GM12801 (cell line): ENCODE data around the gene ATG101.

ENCODE experiments used
- TF ChIP-seq, protein P1 (sequence below): IDR thresholded peaks from one replicate; pipeline ENCODE4 v1.5.1; 2011; ENCODE audit warnings: control low read depth; ENCODE audit not compliant: insufficient read length; ENCODE audit errors: extremely low read depth

Gene ATG101

DNA sequence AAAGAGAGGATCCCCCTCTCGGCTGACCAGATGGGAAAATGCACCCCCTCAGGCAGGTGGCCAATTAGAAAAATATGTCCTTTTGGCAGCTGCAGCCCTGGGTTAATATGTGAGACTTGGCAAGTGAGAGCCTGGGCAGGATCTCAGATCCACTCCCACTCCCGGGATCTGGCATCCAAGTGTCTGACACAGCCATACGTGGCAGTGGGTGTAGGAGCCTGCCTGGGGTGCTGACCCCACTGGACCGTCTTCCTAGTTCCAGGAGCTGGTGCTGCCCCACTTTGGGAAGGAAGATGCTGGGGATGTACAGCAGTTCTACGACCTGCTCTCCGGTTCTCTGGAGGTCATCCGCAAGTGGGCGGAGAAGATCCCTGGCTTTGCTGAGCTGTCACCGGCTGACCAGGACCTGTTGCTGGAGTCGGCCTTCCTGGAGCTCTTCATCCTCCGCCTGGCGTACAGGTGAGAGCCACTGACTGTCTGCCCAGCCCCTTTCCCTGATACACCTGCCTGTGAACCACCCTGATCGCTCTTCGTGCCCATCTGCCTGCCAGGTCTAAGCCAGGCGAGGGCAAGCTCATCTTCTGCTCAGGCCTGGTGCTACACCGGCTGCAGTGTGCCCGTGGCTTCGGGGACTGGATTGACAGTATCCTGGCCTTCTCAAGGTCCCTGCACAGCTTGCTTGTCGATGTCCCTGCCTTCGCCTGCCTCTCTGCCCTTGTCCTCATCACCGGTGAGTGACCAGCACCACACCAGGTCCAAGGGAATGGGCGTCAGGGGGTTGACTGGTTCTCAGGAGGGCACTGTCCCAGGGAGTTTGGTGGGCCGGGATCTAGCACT lies 12.8 kb upstream of the ATG101 start:
- TF ChIP-seq, protein P1, sequence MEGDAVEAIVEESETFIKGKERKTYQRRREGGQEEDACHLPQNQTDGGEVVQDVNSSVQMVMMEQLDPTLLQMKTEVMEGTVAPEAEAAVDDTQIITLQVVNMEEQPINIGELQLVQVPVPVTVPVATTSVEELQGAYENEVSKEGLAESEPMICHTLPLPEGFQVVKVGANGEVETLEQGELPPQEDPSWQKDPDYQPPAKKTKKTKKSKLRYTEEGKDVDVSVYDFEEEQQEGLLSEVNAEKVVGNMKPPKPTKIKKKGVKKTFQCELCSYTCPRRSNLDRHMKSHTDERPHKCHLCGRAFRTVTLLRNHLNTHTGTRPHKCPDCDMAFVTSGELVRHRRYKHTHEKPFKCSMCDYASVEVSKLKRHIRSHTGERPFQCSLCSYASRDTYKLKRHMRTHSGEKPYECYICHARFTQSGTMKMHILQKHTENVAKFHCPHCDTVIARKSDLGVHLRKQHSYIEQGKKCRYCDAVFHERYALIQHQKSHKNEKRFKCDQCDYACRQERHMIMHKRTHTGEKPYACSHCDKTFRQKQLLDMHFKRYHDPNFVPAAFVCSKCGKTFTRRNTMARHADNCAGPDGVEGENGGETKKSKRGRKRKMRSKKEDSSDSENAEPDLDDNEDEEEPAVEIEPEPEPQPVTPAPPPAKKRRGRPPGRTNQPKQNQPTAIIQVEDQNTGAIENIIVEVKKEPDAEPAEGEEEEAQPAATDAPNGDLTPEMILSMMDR, result no peak

DNA sequence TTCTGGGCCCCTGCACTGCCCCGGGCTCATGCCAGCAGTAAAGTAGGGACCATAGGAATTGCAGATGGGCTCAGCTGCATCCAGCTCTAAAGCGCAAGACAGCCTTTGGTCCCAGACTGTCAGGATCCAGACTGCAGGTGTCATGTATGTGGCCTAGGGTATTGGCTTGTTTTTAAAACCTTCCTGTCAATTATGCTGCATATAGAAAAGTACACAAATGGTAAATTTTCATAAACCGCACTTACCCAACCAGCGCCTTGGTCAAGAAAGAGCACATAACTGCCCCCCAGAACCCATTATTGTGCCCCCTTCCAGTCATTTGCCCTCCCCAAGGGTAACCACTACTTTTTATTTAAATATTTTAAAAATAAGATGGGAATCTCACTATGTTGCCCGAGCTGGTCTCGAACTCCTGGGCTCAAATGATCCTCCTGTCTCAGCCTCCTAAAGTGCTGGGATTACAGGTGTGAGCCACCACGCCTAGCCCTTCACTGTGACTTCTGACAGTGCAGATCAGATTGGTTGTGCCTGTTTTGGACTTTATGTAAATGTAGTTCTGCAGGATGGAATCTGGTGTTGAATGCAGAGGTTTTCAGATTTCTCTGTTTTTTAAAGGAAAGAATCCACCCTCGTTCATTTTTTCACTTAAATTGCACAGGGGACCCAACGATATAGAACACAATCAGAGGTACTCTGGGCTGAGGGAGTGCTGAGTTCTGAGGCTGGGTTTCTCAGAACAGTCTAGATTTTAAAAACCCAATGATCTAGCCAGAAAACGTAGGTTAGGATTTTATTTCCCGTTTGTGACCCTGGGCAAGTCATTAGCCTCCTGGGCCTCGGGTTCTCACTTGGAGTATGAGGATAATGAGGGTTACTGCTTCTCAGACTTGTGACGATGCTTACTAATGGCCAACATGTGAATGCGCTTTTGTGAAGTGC lies 11.9 kb upstream of the ATG101 start:
- TF ChIP-seq, protein P1, result no peak

DNA sequence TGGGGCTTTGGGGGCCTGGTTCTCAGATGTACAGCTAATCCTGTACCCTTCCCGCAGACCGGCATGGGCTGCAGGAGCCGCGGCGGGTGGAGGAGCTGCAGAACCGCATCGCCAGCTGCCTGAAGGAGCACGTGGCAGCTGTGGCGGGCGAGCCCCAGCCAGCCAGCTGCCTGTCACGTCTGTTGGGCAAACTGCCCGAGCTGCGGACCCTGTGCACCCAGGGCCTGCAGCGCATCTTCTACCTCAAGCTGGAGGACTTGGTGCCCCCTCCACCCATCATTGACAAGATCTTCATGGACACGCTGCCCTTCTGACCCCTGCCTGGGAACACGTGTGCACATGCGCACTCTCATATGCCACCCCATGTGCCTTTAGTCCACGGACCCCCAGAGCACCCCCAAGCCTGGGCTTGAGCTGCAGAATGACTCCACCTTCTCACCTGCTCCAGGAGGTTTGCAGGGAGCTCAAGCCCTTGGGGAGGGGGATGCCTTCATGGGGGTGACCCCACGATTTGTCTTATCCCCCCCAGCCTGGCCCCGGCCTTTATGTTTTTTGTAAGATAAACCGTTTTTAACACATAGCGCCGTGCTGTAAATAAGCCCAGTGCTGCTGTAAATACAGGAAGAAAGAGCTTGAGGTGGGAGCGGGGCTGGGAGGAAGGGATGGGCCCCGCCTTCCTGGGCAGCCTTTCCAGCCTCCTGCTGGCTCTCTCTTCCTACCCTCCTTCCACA lies 11.0 kb upstream of the ATG101 start:
- TF ChIP-seq, protein P1, result no peak

DNA sequence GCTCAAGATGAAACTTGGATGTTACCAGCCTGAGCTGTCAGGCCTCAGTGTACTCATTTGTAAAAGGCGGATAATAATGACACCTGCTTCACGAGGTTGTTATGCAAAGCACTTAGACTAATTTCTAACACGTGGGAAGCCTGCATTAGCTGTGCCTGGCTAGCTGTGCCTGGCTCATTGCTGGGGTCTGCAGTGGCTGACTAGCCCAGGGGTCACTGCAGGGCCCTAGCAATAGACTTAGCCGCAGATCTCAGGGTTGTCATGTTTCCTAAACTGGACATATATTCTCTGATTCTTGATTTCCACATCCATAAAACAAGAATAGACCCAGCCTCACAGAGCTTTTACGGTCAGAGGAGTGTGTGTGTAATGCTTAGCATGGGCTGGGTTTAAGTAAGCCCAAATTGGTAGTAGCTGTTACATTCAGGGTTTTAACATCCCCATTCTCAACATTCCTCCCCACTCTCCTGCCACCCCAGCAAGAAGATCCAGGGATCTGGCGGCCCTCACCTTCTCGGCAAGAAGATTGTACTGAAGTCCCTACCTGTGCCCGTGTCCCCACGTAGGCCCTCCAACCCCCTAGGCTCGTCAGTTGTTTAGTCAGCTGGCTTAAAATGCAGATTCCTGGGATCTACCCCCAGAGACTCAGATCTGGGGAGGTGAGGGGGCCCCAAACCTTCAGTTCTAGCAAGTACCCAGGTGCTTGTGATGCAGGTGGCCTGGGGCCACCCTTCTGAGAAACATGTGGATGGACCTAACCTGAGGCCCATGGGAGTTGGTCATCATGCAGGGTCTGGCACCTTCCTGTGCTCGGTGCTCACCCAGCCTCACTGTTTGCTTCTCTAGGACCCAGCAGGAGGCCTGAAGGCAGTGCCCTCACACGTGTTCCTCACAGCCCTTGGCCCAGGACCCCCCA lies 9.9 kb upstream of the ATG101 start:
- TF ChIP-seq, protein P1, result no peak

DNA sequence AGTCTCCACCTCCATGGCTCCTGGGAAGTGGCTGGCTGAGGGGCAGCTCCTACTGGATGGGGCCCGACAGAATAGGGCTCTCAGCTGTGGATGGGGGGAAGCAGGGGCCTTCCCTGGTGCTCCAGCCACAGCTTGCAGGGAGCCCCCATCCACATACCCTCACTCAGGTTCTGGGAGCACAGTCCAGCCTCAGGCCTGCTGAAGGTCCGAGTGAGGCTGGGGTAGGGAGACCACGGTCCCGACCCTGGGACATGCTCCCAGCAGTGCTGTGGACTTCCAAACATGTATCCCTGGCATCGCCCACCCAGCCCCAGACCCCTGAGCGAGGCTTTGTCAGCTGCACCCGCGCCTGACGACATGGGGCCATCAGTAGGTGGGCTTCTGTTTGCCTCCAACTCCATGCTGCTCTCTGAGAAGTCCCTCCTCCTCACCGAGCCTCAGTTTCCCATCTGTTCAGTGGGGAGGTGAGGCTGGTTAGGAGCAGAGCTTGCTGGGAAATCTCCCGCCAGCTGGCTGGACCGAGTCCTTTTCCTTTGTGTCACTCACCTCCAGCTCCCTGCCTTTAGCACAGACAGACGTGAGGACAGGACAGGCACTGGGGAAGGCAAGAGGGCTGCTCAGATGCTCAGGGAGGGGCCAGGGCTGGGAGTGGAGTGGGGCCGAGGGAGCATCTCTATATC lies 9.1 kb upstream of the ATG101 start:
- TF ChIP-seq, protein P1, result no peak

DNA sequence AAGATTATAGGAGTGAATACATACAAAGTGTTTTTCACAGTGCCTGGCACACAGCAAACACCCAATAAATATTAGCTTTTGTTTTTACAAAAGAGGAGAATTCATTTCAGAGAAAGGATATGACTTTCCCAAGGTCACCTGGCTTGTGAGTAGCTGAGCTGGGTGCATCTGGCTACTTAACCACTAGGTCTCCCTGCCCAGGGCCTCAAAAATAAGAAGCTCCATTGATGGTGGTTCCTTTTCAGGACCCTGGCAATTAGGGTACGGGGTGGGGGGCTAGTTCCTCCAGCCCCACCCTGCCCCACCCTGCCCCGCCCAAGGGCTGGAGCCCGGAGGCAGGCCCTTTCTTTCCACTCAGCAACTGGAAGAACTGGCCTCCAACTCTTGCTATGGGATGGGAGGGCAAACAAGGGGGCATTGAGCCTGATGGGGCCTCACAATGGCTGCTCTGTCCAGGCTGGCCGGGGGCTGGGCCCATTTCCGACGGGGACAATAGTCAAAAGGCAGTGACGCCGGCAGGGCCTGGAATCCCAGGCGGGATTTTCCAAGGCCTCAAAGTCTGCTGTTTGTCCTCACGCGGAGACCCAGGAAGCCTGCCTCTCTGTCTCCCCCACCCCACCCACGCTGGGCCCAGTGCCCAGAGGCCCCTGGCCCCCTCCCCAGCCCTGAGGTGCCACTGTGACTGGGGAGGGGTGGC lies 8.2 kb upstream of the ATG101 start:
- TF ChIP-seq, protein P1, result no peak
